Trophoblast cell (in vitro differentiated cells and primary cell): Measurements from ENCODE around the gene STPG4.
A peak's percentile ranks its signal among the peaks of the same experiment; 100 is the strongest.

Experiments
- DNase-seq, 2 donors: peaks; one replicate each; pipeline ENCODE4 v3.0.0-alpha.2; 2016
- H2AFZ ChIP-seq: 2 replicates; pipeline ENCODE4 v1.6.1; 2013; ENCODE audit warnings: low read length, moderate library complexity, mild to moderate bottlenecking; ENCODE audit not compliant: insufficient read depth, poor library complexity
- H2AK5ac ChIP-seq: 2 replicates; pipeline ENCODE4 v1.6.1; 2013; ENCODE audit warnings: mild to moderate bottlenecking, low read length
- H2BK120ac ChIP-seq: 2 replicates; pipeline ENCODE4 v1.6.1; 2013; ENCODE audit warnings: low read length, mild to moderate bottlenecking, moderate library complexity; ENCODE audit not compliant: insufficient read depth, poor library complexity
- H2BK12ac ChIP-seq: 2 replicates; pipeline ENCODE4 v1.6.1; 2013; ENCODE audit warnings: mild to moderate bottlenecking, low read length, moderate library complexity
- H2BK5ac ChIP-seq: 2 replicates; pipeline ENCODE4 v1.6.1; 2013; ENCODE audit warnings: low read length, low read depth, moderate library complexity, mild to moderate bottlenecking; ENCODE audit not compliant: poor library complexity
- H3K14ac ChIP-seq: 2 replicates; pipeline ENCODE4 v1.6.1; 2013; ENCODE audit warnings: mild to moderate bottlenecking, low read length
- H3K18ac ChIP-seq: 2 replicates; pipeline ENCODE4 v1.6.1; 2013; ENCODE audit warnings: mild to moderate bottlenecking, low read length
- H3K23ac ChIP-seq: 2 replicates; pipeline ENCODE4 v1.6.1; 2013; ENCODE audit warnings: low read length
- H3K27ac ChIP-seq: 2 replicates; pipeline ENCODE4 v1.5.1; 2013; ENCODE audit warnings: low read depth, mild to moderate bottlenecking, inconsistent platforms, low read length, moderate library complexity
- H3K27me3 ChIP-seq: 2 replicates; pipeline ENCODE4 v1.6.1; 2013; ENCODE audit warnings: inconsistent platforms, mild to moderate bottlenecking, low read length, moderate library complexity; ENCODE audit not compliant: insufficient read depth
- H3K36me3 ChIP-seq, 2 experiments: 1 replicate in 1 of 2; 2 replicates in 1 of 2; pipeline ENCODE4 v1.6.1; 2013; ENCODE audit warnings: low read length in 2 of 2, mild to moderate bottlenecking in 2 of 2, moderate library complexity in 1 of 2; ENCODE audit not compliant: insufficient read depth in 2 of 2, control insufficient read depth in 1 of 2
- H3K4ac ChIP-seq: 2 replicates; pipeline ENCODE4 v1.6.1; 2013; ENCODE audit warnings: low read depth, mild to moderate bottlenecking, low read length, moderate library complexity
- H3K4me1 ChIP-seq, 2 experiments: 1 replicate in 1 of 2; 2 replicates in 1 of 2; pipeline ENCODE4 v1.6.1; 2013; ENCODE audit warnings: low read length in 2 of 2, mild to moderate bottlenecking in 2 of 2, moderate library complexity in 1 of 2; ENCODE audit not compliant: insufficient read depth in 2 of 2, control insufficient read depth in 1 of 2
- H3K4me2 ChIP-seq: 2 replicates; pipeline ENCODE4 v1.6.1; 2013; ENCODE audit warnings: inconsistent platforms, mild to moderate bottlenecking, low read length, moderate library complexity
- H3K4me3 ChIP-seq: 2 replicates; pipeline ENCODE4 v1.5.1; 2013; ENCODE audit warnings: mild to moderate bottlenecking, low read depth, low read length, inconsistent platforms
- H3K79me1 ChIP-seq: one replicate; pipeline ENCODE4 v1.6.1; 2013; ENCODE audit warnings: low read length
- H3K79me2 ChIP-seq: 2 replicates; pipeline ENCODE4 v1.6.1; 2013; ENCODE audit warnings: low read length, mild to moderate bottlenecking; ENCODE audit not compliant: control insufficient read depth, insufficient read depth, poor library complexity
- H3K9ac ChIP-seq: 2 replicates; pipeline ENCODE4 v1.6.1; 2013; ENCODE audit warnings: mild to moderate bottlenecking, low read length
- H3K9me3 ChIP-seq: 2 replicates; pipeline ENCODE4 v1.6.1; 2013; ENCODE audit warnings: low read depth, mild to moderate bottlenecking, control low read depth, inconsistent platforms, low read length; ENCODE audit not compliant: insufficient read depth
- H4K12ac ChIP-seq: 2 replicates; pipeline ENCODE4 v1.6.1; 2013; ENCODE audit warnings: low read depth, mild to moderate bottlenecking, low read length, moderate library complexity
- H4K8ac ChIP-seq: 2 replicates; pipeline ENCODE4 v1.6.1; 2013; ENCODE audit warnings: low read depth, mild to moderate bottlenecking, low read length, moderate library complexity
- H4K91ac ChIP-seq: one replicate; pipeline ENCODE4 v1.6.1; 2013; ENCODE audit warnings: low read depth, mild to moderate bottlenecking, low read length, moderate library complexity
- WGBS: extraction: QIAGEN DNeasy Blood & Tissue Kit; methylation state at CpG from one replicate; pipeline ENCODE4 v1.1.7; 2013; ENCODE audit warnings: missing lambda C conversion rate; ENCODE audit not compliant: insufficient read length, insufficient coverage; ENCODE audit errors: extremely low coverage; 5-methylcytosine and 5-hydroxymethylcytosine counted together

The STPG4 gene

DNA sequence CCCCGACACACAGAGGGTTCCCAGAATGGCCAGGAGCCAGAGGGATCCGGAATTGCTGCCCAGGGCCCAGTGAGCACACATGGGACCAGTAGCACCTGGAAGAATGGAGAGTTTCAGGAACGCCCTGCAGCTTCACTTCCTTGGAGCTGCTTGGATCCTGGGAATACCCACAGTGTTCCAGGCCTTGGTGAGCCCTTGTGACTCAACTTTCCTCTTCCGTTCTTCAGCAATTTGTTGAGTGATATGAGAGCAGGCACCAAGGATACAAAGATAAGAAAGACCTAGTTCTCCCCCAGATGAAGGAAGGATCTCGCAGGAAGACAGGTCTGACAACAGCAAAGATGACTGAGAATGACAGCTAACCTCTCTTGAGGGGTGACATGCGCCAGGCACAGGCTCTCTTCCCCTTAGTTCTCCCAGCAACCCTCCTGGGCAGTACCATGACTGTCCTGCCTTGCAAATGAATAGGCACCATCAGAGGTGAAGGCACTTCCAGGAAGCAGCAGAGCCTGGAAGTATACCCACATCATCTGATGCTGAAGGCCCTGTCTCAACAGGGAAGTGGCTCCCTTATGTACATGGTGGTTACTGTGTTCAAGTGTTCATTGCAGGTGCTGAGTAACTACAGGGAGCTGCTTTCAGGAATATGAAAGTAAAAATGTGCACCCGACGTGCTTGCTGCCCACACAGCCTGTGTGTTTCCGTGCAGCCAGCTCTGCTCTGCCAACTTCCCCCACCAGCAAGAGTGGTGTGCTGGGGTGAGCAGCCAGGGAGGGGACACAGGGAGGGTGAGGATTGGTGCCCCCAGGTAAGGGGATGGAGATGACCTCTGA lies 116.2 kb downstream of the STPG4 start:
- no peak overlapping the region for H3K18ac ChIP-seq
- H2BK12ac ChIP-seq = no peak overlapping the region
- H3K79me1 ChIP-seq = peaks cover 38% of the 10 kb centered on the region
- H3K36me3 ChIP-seq = peaks cover 14 to 27% of the 10 kb centered on the region in 2 experiments
- H3K4me3 ChIP-seq = no peak overlapping the region
- H3K4me2 ChIP-seq = no peak overlapping the region
- no peak overlapping the region for H2BK120ac ChIP-seq
- no peak overlapping the region for H3K14ac ChIP-seq
- no peak overlapping the region for H4K12ac ChIP-seq
- H2AFZ ChIP-seq = no peak overlapping the region
- no peak overlapping the region for H3K4ac ChIP-seq
- DNase-seq = no peak
- H2AK5ac ChIP-seq = no peak overlapping the region
- H3K79me2 ChIP-seq = peaks cover 8% of the 10 kb centered on the region
- no peak overlapping the region for H3K23ac ChIP-seq
- no peak overlapping the region for H4K8ac ChIP-seq
- no peaks in the 10 kb centered on the region for H3K27me3 ChIP-seq
- no CpG with 5 or more reads among the region's 9 CpGs for whole genome bisulfite sequencing
- no peak overlapping the region for H3K27ac ChIP-seq
- no peak overlapping the region for H2BK5ac ChIP-seq
- H4K91ac ChIP-seq = no peak overlapping the region
- H3K4me1 ChIP-seq = peaks cover 43 to 48% of the 10 kb centered on the region in 2 experiments
- H3K9ac ChIP-seq = no peak overlapping the region
- H3K9me3 ChIP-seq = peaks cover 4% of the 10 kb centered on the region

DNA sequence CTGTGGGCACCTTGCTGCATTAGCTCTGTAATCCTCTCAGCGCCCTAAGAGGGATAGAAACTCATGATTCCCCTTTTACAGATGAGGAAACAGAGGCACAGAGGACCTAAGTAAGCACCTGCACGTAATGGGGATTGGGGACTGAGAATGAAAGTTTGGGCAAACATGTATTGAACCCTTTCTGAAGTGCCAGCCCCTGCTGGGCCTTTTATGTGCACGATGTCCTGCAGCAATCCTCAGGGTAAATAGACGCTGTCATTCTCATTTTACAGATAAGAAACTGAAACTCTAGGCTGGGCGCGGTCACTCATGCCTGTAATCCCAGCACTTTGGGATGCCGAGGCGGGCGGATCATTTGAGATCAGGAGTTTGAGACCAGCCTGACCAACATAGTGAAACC lies 117.4 kb downstream of the STPG4 start:
- H4K12ac ChIP-seq = no peak overlapping the region
- no peak overlapping the region for H3K4me3 ChIP-seq
- H3K4me2 ChIP-seq = no peak overlapping the region
- H3K4me1 ChIP-seq = peaks cover 43 to 48% of the 10 kb centered on the region in 2 experiments
- H3K14ac ChIP-seq = no peak overlapping the region
- peaks cover 14 to 27% of the 10 kb centered on the region in 2 experiments for H3K36me3 ChIP-seq
- H4K91ac ChIP-seq = no peak overlapping the region
- peaks cover 4% of the 10 kb centered on the region for H3K9me3 ChIP-seq
- peak overlapping the region; percentile 13 for H3K18ac ChIP-seq
- H3K79me1 ChIP-seq = peaks cover 42% of the 10 kb centered on the region
- H3K27me3 ChIP-seq = no peaks in the 10 kb centered on the region
- no peak overlapping the region for H3K4ac ChIP-seq
- peak overlapping the region; percentile 46 for H2BK12ac ChIP-seq
- no CpG with 5 or more reads among the region's 9 CpGs for WGBS
- H3K9ac ChIP-seq = no peak overlapping the region
- H2BK5ac ChIP-seq = no peak overlapping the region
- H4K8ac ChIP-seq = no peak overlapping the region
- peak in 1 of 2 donors; percentile 41 for DNase-seq
- H2AK5ac ChIP-seq = peak overlapping the region; percentile 38
- peaks cover 12% of the 10 kb centered on the region for H3K79me2 ChIP-seq
- H3K27ac ChIP-seq = no peak overlapping the region
- H2AFZ ChIP-seq = no peak overlapping the region
- no peak overlapping the region for H2BK120ac ChIP-seq
- H3K23ac ChIP-seq = no peak overlapping the region
